Subcutaneous adipose tissue (tissue), 4 donors: ENCODE results near the gene VPS51. TPM values are rescaled to one million over a fixed set of nuclear protein-coding genes. Genes with fewer than 3 reads are reported as not detected.

Experiments
- small RNA-seq: library from RNA; depleted of rRNA; stranded (forward); fragments of <200 nt; gene quantifications from one replicate; pipeline ENCODE3, GENCODE V24; 2016
- total RNA-seq, 4 donors: library from RNA; depleted of rRNA; stranded (reverse); fragments of >200 nt; gene quantifications; one replicate each; pipeline ENCODE4 v1.1.0, GENCODE V29; 2016
- TF ChIP-seq, protein P1 (sequence below): fragments of 450-650 bp; IDR thresholded peaks from one replicate; pipeline ENCODE4 v1.5.1; 2016; ENCODE audit warnings: low read depth, mild to moderate bottlenecking, control low read depth, antibody characterized with exemption, moderate library complexity

VPS51 gene
- total RNA-seq, 4 donors from 2014 or later, result 84.8 to 300 (median 174) TPM

DNA sequence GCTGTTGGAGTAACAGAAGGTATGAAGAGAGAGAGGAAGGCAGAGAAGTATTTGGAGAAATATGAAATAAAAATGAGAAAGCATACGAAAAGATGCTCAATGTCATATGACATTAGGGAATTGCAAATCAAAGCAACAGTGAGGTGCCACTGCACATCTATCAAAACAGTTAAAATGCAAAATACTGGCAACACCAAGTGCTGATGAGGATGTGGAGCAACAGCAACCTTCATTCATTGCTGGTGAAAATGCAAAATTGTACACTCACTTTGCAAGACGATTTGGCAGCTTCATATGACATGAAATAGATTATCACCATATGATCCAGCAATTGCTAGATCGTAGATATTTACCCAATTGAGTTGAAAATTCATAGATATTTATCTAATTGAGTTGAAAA, 64.6 kb downstream of the VPS51 start:
- TF ChIP-seq, protein P1, sequence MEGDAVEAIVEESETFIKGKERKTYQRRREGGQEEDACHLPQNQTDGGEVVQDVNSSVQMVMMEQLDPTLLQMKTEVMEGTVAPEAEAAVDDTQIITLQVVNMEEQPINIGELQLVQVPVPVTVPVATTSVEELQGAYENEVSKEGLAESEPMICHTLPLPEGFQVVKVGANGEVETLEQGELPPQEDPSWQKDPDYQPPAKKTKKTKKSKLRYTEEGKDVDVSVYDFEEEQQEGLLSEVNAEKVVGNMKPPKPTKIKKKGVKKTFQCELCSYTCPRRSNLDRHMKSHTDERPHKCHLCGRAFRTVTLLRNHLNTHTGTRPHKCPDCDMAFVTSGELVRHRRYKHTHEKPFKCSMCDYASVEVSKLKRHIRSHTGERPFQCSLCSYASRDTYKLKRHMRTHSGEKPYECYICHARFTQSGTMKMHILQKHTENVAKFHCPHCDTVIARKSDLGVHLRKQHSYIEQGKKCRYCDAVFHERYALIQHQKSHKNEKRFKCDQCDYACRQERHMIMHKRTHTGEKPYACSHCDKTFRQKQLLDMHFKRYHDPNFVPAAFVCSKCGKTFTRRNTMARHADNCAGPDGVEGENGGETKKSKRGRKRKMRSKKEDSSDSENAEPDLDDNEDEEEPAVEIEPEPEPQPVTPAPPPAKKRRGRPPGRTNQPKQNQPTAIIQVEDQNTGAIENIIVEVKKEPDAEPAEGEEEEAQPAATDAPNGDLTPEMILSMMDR, result no peak

Small RNA genes lying within 50 kb of the gene (small RNA-seq; reads per million reads assigned to genes)
- gene HIGD1AP10, result not detected
- gene PDCL2P2, result not detected
- gene RNU2-23P, result not detected

Other genes starting within 250 kb of the VPS51 start
- gene EHD1, start 217.6 kb upstream of the VPS51 start, total RNA-seq, result 100 to 1,000 TPM in 1 of 4 donors, 10 to 100 TPM in 3; 37.2 to 108 (median 46.4) TPM
- gene ATG2A, start 179.0 kb upstream of the VPS51 start, total RNA-seq, result 10 to 100 TPM; 12.4 to 47.7 (median 22.2) TPM
- 10 to 100 TPM in 2 of 4 donors, 1 to 10 TPM in 2; 8.8 to 19.8 (median 14.3) TPM for gene PPP2R5B, start 171.5 kb upstream of the VPS51 start, total RNA-seq
- gene GPHA2, start 160.3 kb upstream of the VPS51 start, total RNA-seq, result not detected
- not detected for gene MAJIN, start 124.1 kb upstream of the VPS51 start, total RNA-seq
- 1 to 10 TPM in 2 of 4 donors, under 1 TPM in 1, not detected in 1; 0.68 to 1.9 (median 1.3) TPM for gene BATF2, start 99.2 kb upstream of the VPS51 start, total RNA-seq
- 100 to 1,000 TPM in 2 of 4 donors, 10 to 100 TPM in 2; 90.8 to 165 (median 131) TPM for gene ARL2, start 82.1 kb upstream of the VPS51 start, total RNA-seq
- 10 to 100 TPM; 16.0 to 39.2 (median 20.5) TPM for gene SNX15, start 68.8 kb upstream of the VPS51 start, total RNA-seq
- 10 to 100 TPM in 1 of 4 donors, 1 to 10 TPM in 3; 4.0 to 22.0 (median 7.0) TPM for gene SAC3D1, start 55.0 kb upstream of the VPS51 start, total RNA-seq
- 10 to 100 TPM in 3 of 4 donors, 1 to 10 TPM in 1; 2.9 to 26.3 (median 16.4) TPM for gene NAALADL1, start 37.7 kb upstream of the VPS51 start, total RNA-seq
- 1 to 10 TPM in 1 of 4 donors, under 1 TPM in 1, not detected in 2; 0.66 to 1.9 TPM for gene CDCA5, start 12.2 kb upstream of the VPS51 start, total RNA-seq
- gene ZFPL1, start 12.0 kb upstream of the VPS51 start, total RNA-seq, result 10 to 100 TPM; 24.8 to 47.8 (median 36.6) TPM
- 100 to 1,000 TPM in 3 of 4 donors, 10 to 100 TPM in 1; 95.1 to 339 (median 209) TPM for gene TM7SF2, start 15.7 kb downstream of the VPS51 start, total RNA-seq
- gene ZNHIT2, start 21.5 kb downstream of the VPS51 start, total RNA-seq, result 10 to 100 TPM in 1 of 4 donors, 1 to 10 TPM in 3; 4.4 to 12.6 (median 8.2) TPM
- gene FAU, start 25.9 kb downstream of the VPS51 start, total RNA-seq, result 1,000 to 10,000 TPM in 1 of 4 donors, 100 to 1,000 TPM in 3; 793 to 1,064 (median 875) TPM
- 10 to 100 TPM; 34.1 to 60.8 (median 48.7) TPM for gene MRPL49, start 26.1 kb downstream of the VPS51 start, total RNA-seq
- 10 to 100 TPM; 29.3 to 61.0 (median 46.0) TPM for gene SYVN1, start 38.3 kb downstream of the VPS51 start, total RNA-seq
- not detected for gene SPDYC, start 74.0 kb downstream of the VPS51 start, total RNA-seq
- gene CAPN1, start 85.7 kb downstream of the VPS51 start, total RNA-seq, result 100 to 1,000 TPM in 2 of 4 donors, 10 to 100 TPM in 2; 86.4 to 112 (median 95.7) TPM
- gene POLA2, start 165.7 kb downstream of the VPS51 start, total RNA-seq, result 1 to 10 TPM; 2.6 to 6.2 (median 4.9) TPM
- 10 to 100 TPM; 16.5 to 38.6 (median 28.5) TPM for gene CDC42EP2, start 218.7 kb downstream of the VPS51 start, total RNA-seq
- gene DPF2, start 237.6 kb downstream of the VPS51 start, total RNA-seq, result 10 to 100 TPM; 20.1 to 34.1 (median 28.1) TPM